Breast epithelium (tissue), 3 donors: ENCODE data around the gene ZRANB1.

Experiments
- POLR2A ChIP-seq: fragments of 450-650 bp; IDR thresholded peaks from one replicate; pipeline ENCODE4 v1.6.1; 2016; ENCODE audit warnings: antibody characterized with exemption, mild to moderate bottlenecking, moderate library complexity
- POLR2AphosphoS5 ChIP-seq, 3 donors: sonication (generic); formaldehyde crosslinking; IDR thresholded peaks; one replicate each; pipeline ENCODE4 v1.6.1; 2017; ENCODE audit warnings: antibody characterized with exemption in 3 of 3
- TF ChIP-seq, protein P1 (sequence below), 3 donors: fragments of 450-650 bp; IDR thresholded peaks; one replicate each; pipeline ENCODE4 v1.5.1; 2016 to 2017; ENCODE audit warnings: antibody characterized with exemption in 3 of 3, mild to moderate bottlenecking in 3 of 3, moderate library complexity in 3 of 3

DNA sequence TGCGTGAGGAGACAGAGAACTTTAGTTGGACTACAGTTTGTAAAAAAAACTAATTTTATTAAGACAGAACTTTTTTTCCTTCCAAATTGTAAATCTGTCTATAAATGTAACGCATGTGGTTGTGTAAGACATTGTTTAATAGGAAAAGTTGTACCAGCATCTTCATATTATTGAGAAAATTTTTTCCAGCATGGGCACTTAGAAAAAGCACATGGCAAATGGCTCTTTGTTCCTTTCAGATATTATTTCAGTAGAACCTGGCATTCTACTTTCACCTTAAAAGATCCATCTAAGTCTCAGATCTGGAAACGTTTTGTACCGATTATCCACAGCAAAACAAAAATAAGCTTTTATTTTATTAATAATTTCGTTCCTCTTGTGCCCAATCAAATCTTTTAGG, 43.2 kb downstream of the ZRANB1 start:
- TF ChIP-seq POLR2AphosphoS5 (IDR thresholded peaks at IDR 0.05) (no peak), POLR2A (no peak)
- TF ChIP-seq, protein P1, sequence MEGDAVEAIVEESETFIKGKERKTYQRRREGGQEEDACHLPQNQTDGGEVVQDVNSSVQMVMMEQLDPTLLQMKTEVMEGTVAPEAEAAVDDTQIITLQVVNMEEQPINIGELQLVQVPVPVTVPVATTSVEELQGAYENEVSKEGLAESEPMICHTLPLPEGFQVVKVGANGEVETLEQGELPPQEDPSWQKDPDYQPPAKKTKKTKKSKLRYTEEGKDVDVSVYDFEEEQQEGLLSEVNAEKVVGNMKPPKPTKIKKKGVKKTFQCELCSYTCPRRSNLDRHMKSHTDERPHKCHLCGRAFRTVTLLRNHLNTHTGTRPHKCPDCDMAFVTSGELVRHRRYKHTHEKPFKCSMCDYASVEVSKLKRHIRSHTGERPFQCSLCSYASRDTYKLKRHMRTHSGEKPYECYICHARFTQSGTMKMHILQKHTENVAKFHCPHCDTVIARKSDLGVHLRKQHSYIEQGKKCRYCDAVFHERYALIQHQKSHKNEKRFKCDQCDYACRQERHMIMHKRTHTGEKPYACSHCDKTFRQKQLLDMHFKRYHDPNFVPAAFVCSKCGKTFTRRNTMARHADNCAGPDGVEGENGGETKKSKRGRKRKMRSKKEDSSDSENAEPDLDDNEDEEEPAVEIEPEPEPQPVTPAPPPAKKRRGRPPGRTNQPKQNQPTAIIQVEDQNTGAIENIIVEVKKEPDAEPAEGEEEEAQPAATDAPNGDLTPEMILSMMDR (IDR thresholded peaks at IDR 0.05) = no peak
